Peyer's patch (tissue), 4 donors: ENCODE data around the gene TRIO. TPM values are rescaled to one million over a fixed set of nuclear protein-coding genes. Genes with fewer than 3 reads are reported as not detected.

Experiments used
- DNase-seq, 3 donors: peaks; one replicate each; pipeline ENCODE4 v3.0.0-alpha.2; 2017 to 2019
- H3K27ac ChIP-seq, 4 donors: fragments of 200-600 bp; sonication (generic); one replicate each; pipeline ENCODE4 v1.5.1; 2016 to 2019
- H3K27me3 ChIP-seq, 2 donors: fragments of 200-600 bp; sonication (generic); one replicate each; pipeline ENCODE4 v1.5.1; 2019
- H3K36me3 ChIP-seq, 3 donors: fragments of 200-600 bp; sonication (generic); one replicate each; pipeline ENCODE4 v1.5.1; 2016 to 2019
- H3K4me1 ChIP-seq, 4 donors: fragments of 200-600 bp; sonication (generic); one replicate each; pipeline ENCODE4 v1.5.1; 2016 to 2019
- H3K4me3 ChIP-seq, 4 donors: fragments of 200-600 bp; sonication (generic); 1 replicate in 3 of 4; 2 replicates in 1 of 4; pipeline ENCODE4 v1.5.1; 2016 to 2019; ENCODE audit warnings: mild to moderate bottlenecking in 1 of 4
- H3K9me3 ChIP-seq, 4 donors: fragments of 200-600 bp; sonication (generic); one replicate each; pipeline ENCODE4 v1.5.1; 2016 to 2019; ENCODE audit warnings: mild to moderate bottlenecking in 1 of 4
- POLR2A ChIP-seq, 2 donors: fragments of 450-650 bp; IDR thresholded peaks; one replicate each; pipeline ENCODE4 v1.5.1; 2017; ENCODE audit warnings: antibody characterized with exemption in 2 of 2, mild to moderate bottlenecking in 2 of 2, moderate library complexity in 2 of 2
- total RNA-seq, 4 donors: library from RNA; depleted of rRNA; stranded (reverse); fragments of >200 nt; gene quantifications; one replicate each; pipeline ENCODE4 v1.1.0, GENCODE V29; 2016
- TF ChIP-seq, protein P1 (sequence below), 6 experiments: fragments of 450-650 bp in 4 of 6; fragments of 200-600 bp in 2 of 6; sonication (generic) in 1 of 6; IDR thresholded peaks; one replicate each; pipeline ENCODE4 v1.5.1; 2017 to 2019; ENCODE audit warnings: antibody characterized with exemption in 6 of 6, mild to moderate bottlenecking in 3 of 6, moderate library complexity in 1 of 6

Gene TRIO
- total RNA-seq, 4 donors from 2014 or later: 171 to 456 (median 340) TPM

- H3K4me1 ChIP-seq: peaks cover 0 to 72% (median 15%) of the 10 kb centered on the region in 4 donors
These were observed 66.7 kb downstream of the TRIO start for GRCh38 chr5:14209836-14210235.

DNA sequence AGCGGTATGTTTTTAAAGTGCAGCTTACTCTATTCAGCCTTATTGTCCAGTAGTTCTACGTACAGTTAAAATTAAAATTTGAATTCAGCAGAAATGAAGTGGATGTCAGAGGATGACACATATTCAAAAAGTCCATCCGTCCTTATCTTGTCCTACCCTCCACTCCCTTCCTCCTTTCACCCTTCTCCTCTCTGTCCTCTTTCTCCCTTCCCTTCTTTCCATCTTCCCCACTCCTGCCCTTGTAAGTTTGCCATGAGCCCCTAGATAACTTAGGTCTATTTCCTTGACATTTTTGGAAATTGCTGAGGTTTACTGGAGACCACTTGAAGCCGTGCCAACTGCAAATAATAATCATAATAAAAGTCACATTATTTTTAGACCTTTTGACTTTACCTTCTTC lies 67.6 kb downstream of the TRIO start:
- H3K4me3 ChIP-seq: no peak overlapping the region
- peaks cover 0 to 63% (median 15%) of the 10 kb centered on the region in 4 donors for H3K4me1 ChIP-seq
- H3K27ac ChIP-seq: peak overlapping the region in 3 of 4 donors; percentile 5 to 50 (median 38)
- no peak for DNase-seq
- H3K36me3 ChIP-seq: no peaks in the 10 kb centered on the region
- no peaks in the 10 kb centered on the region for H3K9me3 ChIP-seq
- no peaks in the 10 kb centered on the region for H3K27me3 ChIP-seq
- TF ChIP-seq, protein P1, sequence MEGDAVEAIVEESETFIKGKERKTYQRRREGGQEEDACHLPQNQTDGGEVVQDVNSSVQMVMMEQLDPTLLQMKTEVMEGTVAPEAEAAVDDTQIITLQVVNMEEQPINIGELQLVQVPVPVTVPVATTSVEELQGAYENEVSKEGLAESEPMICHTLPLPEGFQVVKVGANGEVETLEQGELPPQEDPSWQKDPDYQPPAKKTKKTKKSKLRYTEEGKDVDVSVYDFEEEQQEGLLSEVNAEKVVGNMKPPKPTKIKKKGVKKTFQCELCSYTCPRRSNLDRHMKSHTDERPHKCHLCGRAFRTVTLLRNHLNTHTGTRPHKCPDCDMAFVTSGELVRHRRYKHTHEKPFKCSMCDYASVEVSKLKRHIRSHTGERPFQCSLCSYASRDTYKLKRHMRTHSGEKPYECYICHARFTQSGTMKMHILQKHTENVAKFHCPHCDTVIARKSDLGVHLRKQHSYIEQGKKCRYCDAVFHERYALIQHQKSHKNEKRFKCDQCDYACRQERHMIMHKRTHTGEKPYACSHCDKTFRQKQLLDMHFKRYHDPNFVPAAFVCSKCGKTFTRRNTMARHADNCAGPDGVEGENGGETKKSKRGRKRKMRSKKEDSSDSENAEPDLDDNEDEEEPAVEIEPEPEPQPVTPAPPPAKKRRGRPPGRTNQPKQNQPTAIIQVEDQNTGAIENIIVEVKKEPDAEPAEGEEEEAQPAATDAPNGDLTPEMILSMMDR (IDR thresholded peaks at IDR 0.05): no peak
- TF ChIP-seq POLR2A (IDR thresholded peaks at IDR 0.05): no peak

More at GRCh38 chr5:14209836-14210235, 66.7 kb downstream of the TRIO start:
- TF ChIP-seq POLR2A (IDR thresholded peaks at IDR 0.05): no peak
- Histone ChIP-seq H3K27ac (peak overlapping the region; percentile 14 to 83 (median 64)), H3K9me3 (no peaks in the 10 kb centered on the region), H3K36me3 (no peaks in the 10 kb centered on the region), H3K4me3 (no peak overlapping the region), H3K27me3 (no peaks in the 10 kb centered on the region)
- DNase-seq: no peak

DNA sequence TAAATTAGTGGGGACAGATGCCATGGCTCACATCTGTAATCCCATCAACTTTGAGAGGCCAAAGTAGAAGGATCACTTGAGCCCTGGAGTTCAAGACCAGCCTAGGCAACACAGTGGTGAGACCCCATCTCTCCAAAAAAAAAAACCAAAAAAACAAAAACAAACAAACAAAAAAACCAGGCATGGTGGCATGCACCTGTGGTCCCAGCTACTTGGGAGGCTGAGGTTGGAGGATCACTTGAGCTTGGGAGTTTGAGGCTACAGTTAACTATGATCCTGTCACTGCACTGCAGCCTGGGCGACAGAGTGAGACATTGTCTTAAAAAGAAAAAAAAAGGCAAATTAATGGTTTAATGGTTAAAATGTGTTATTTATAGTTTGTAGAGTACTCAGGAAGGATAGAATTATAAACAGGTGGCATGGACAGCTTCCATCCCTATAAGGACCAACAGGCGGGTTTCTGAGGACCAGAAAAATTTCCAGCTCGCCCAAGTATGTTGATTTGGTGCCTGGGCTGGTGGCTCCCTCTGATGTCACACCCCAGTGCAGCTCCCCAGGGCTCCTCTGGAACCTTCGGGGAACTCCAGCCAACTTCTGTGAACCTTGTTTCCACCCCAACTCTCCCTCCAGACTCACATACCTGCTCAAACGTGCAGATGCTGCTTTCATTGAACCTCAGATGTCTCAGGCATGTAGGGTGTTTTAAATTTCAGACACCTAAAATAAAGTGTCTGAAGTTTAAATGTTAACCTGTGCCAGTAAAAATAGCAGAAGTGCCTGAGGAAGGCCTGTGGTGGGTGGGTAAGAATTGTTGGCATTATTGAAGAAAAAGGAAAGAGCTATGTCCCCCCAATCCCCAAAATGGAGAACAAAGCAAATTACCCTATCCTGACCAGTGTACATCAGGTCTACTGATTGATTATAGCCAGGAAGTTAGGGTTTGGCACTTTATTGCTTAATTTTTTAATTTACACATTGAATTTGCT lies 69.0 kb downstream of the TRIO start:
- Histone ChIP-seq H3K27me3 (no peaks in the 10 kb centered on the region), H3K27ac (peak overlapping the region; percentile 32 to 72 (median 59)), H3K4me3 (no peak overlapping the region), H3K4me1 (peaks cover 0 to 60% (median 11%) of the 10 kb centered on the region in 4 donors), H3K9me3 (no peaks in the 10 kb centered on the region), H3K36me3 (no peaks in the 10 kb centered on the region)
- peak in 2 of 3 donors; percentile 49 to 65 for DNase-seq
- TF ChIP-seq, protein P1 (IDR thresholded peaks at IDR 0.05): no peak
- TF ChIP-seq POLR2A (IDR thresholded peaks at IDR 0.05): no peak

DNA sequence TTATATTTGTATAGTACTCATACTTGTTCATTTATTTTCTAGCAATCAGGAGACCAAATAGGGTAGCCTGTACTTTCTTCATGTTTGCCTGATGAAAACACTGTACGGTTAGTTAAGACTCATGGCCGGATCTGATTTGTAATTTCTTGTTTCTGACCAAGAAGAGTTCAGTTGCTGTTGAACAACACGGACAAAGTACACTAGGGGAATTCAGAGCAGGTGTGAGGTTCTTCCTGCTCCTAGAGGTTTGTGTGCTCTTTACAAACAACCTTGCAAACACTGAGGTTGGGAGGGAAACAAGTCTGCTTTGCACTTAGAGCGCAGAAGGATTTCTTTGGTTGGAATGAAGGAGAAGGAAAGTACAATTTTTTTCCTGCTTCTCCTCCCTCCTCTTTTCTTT lies 69.7 kb downstream of the TRIO start:
- TF ChIP-seq, protein P1 (IDR thresholded peaks at IDR 0.05): peak in 2 of 6 experiments; percentile 13 to 26
- TF ChIP-seq POLR2A (IDR thresholded peaks at IDR 0.05): no peak
- Histone ChIP-seq H3K4me3 (no peak overlapping the region), H3K27ac (peak overlapping the region; percentile 32 to 72 (median 59)), H3K4me1 (peaks cover 0 to 63% (median 11%) of the 10 kb centered on the region in 4 donors), H3K27me3 (no peaks in the 10 kb centered on the region), H3K36me3 (no peaks in the 10 kb centered on the region), H3K9me3 (no peaks in the 10 kb centered on the region)
- no peak for DNase-seq

DNA sequence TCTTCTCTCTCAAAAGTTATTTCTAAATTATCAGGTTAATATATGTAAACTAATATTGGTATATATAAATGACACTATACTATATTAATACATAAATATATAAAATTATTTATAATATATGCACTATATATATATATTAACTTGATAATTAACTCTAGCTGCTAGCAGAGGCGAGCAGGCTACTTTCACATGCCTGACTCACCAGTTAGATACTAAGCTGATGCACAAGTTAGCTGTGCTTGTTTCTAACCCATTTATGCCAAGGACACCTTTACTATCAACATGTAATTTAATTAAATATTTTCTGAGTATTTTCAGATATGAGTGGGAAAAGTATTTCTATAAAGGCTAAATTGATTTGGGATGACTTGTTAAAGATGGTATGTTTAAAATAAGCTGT lies 70.1 kb downstream of the TRIO start:
- Histone ChIP-seq H3K27me3 (no peaks in the 10 kb centered on the region), H3K36me3 (no peaks in the 10 kb centered on the region), H3K4me1 (peaks cover under 1 to 63% (median 10%) of the 10 kb centered on the region in 4 donors), H3K27ac (peak overlapping the region; percentile 32 to 72 (median 59)), H3K9me3 (no peaks in the 10 kb centered on the region), H3K4me3 (no peak overlapping the region)
- DNase-seq: no peak
- TF ChIP-seq POLR2A (IDR thresholded peaks at IDR 0.05): no peak
- TF ChIP-seq, protein P1 (IDR thresholded peaks at IDR 0.05): no peak
